SK-N-SH treated with all-trans-retinoic acid at 6 μM for 48 hours (cell line): ENCODE data around the gene PAMR1.

ENCODE experiments used
- ATAC-seq: fragments of 200-7000 bp; cut with Tn5 transposase; 3 replicates; pipeline ENCODE4 v1.9.1; 2020; ENCODE audit warnings: mild to moderate bottlenecking, moderate library complexity
- ARNTL ChIP-seq: fragments of 450-650 bp; formaldehyde crosslinking; IDR thresholded peaks from 2 replicates; pipeline ENCODE4 v1.5.0; 2020; ENCODE audit warnings: low read depth, mild to moderate bottlenecking, moderate library complexity, borderline replicate concordance
- BACH2 ChIP-seq: fragments of 250-450 bp; sonication (Bioruptor Pico); IDR thresholded peaks from 2 replicates; pipeline ENCODE4 v1.9.0; 2021; ENCODE audit warnings: mild to moderate bottlenecking, borderline replicate concordance
- CREB5 ChIP-seq: fragments of 250-450 bp; sonication (Bioruptor Pico); IDR thresholded peaks from 2 replicates; pipeline ENCODE4 v1.5.1; 2020; ENCODE audit warnings: low read depth, mild to moderate bottlenecking, moderate library complexity
- CSDC2 ChIP-seq: fragments of 250-450 bp; sonication (Bioruptor Pico); IDR thresholded peaks from 2 replicates; pipeline ENCODE4 v1.5.0; 2020; ENCODE audit warnings: mild to moderate bottlenecking, moderate library complexity
- ESRRG ChIP-seq: fragments of 250-450 bp; sonication (Bioruptor Pico); IDR thresholded peaks from 2 replicates; pipeline ENCODE4 v1.6.1; 2021; ENCODE audit warnings: mild to moderate bottlenecking
- GLIS3 ChIP-seq: fragments of 250-450 bp; sonication (Bioruptor Pico); IDR thresholded peaks from 2 replicates; pipeline ENCODE4 v1.5.0; 2020; ENCODE audit warnings: mild to moderate bottlenecking, moderate library complexity
- OSR1 ChIP-seq: fragments of 250-450 bp; sonication (Bioruptor Pico); IDR thresholded peaks from 2 replicates; pipeline ENCODE4 v1.8.0; 2022; ENCODE audit warnings: moderate library complexity, mild to moderate bottlenecking, inconsistent platforms
- PATZ1 ChIP-seq: fragments of 250-450 bp; sonication (Bioruptor Pico); IDR thresholded peaks from 2 replicates; pipeline ENCODE4 v1.8.0; 2020; ENCODE audit warnings: mild to moderate bottlenecking, moderate library complexity, borderline replicate concordance
- POU6F1 ChIP-seq: fragments of 250-450 bp; sonication (Bioruptor Pico); IDR thresholded peaks from 2 replicates; pipeline ENCODE4 v1.8.0; 2021; ENCODE audit warnings: low read depth, mild to moderate bottlenecking, moderate library complexity, borderline replicate concordance
- PPARA ChIP-seq: fragments of 250-450 bp; sonication (Bioruptor Pico); IDR thresholded peaks from 2 replicates; pipeline ENCODE4 v1.5.0; 2020; ENCODE audit warnings: mild to moderate bottlenecking, borderline replicate concordance
- RARB ChIP-seq: fragments of 250-450 bp; sonication (Bioruptor Pico); IDR thresholded peaks from 2 replicates; pipeline ENCODE4 v1.8.0; 2021; ENCODE audit warnings: mild to moderate bottlenecking, moderate library complexity
- SNAI2 ChIP-seq: fragments of 250-450 bp; sonication (Bioruptor Pico); IDR thresholded peaks from 2 replicates; pipeline ENCODE4 v1.5.0; 2020; ENCODE audit warnings: mild to moderate bottlenecking, moderate library complexity
- TSHZ2 ChIP-seq: fragments of 250-450 bp; sonication (Bioruptor Pico); IDR thresholded peaks from 2 replicates; pipeline ENCODE4 v1.5.0; 2020; ENCODE audit warnings: mild to moderate bottlenecking, moderate library complexity
- ZC3H10 ChIP-seq: fragments of 250-450 bp; sonication (Bioruptor Pico); IDR thresholded peaks from 2 replicates; pipeline ENCODE4 v1.5.1; 2021; ENCODE audit warnings: mild to moderate bottlenecking, moderate library complexity
- ZNF565 ChIP-seq: fragments of 450-650 bp; formaldehyde crosslinking; conservative IDR thresholded peaks from 2 replicates; pipeline ENCODE4 v1.5.0; 2020; ENCODE audit warnings: low read depth, mild to moderate bottlenecking, moderate library complexity
- ZNF70 ChIP-seq: fragments of 450-650 bp; formaldehyde crosslinking; IDR thresholded peaks from 2 replicates; pipeline ENCODE4 v1.5.0; 2020; ENCODE audit warnings: mild to moderate bottlenecking, moderate library complexity
- ZNF8 ChIP-seq: fragments of 450-650 bp; formaldehyde crosslinking; IDR thresholded peaks from 2 replicates; pipeline ENCODE4 v1.5.0; 2020; ENCODE audit warnings: mild to moderate bottlenecking, moderate library complexity

PAMR1 gene

GRCh38 chr11:35418282-35419183 is 106.9 kb downstream of the PAMR1 start:
- TF ChIP-seq ZNF565 (CRISPR knock-in tag) (no peak), ESRRG (no peak), ZC3H10 (no peak), RARB (no peak), POU6F1 (CRISPR knock-in tag) (no peak), BACH2 (CRISPR knock-in tag) (no peak)
- peak; percentile 69 for ATAC-seq

- no peak for TF ChIP-seq BACH2 (CRISPR knock-in tag)
- ATAC-seq = no peak
Measured at GRCh38 chr11:35415487-35415886, 109.9 kb downstream of the PAMR1 start.

- no peak for ATAC-seq
- TF ChIP-seq ARNTL (no peak), CREB5 (CRISPR knock-in tag) (no peak), OSR1 (CRISPR knock-in tag) (no peak), PPARA (CRISPR knock-in tag) (no peak), CSDC2 (no peak), ZNF70 (no peak), BACH2 (CRISPR knock-in tag) (no peak), GLIS3 (CRISPR knock-in tag) (no peak), ESRRG (no peak), SNAI2 (CRISPR knock-in tag) (no peak)
Measured at GRCh38 chr11:35414776-35415175, 110.6 kb downstream of the PAMR1 start.

GRCh38 chr11:35414311-35414710 is 111.1 kb downstream of the PAMR1 start:
- TF ChIP-seq CREB5 (CRISPR knock-in tag) (no peak), ARNTL (no peak), ZNF8 (no peak), PATZ1 (CRISPR knock-in tag) (no peak), POU6F1 (CRISPR knock-in tag) (no peak), ZNF70 (no peak), PPARA (CRISPR knock-in tag) (no peak), TSHZ2 (no peak)
- ATAC-seq = no peak
